ENCODE data around the gene TAPBP. TPM values are rescaled to one million over a fixed set of nuclear protein-coding genes. Genes with fewer than 3 reads are reported as not detected.
A peak's percentile ranks its signal among the peaks of the same experiment; 100 is the strongest.

TAPBP gene
- total and polyA plus RNA-seq, 10 donors = 42.6 to 292 (median 262) TPM

DNA sequence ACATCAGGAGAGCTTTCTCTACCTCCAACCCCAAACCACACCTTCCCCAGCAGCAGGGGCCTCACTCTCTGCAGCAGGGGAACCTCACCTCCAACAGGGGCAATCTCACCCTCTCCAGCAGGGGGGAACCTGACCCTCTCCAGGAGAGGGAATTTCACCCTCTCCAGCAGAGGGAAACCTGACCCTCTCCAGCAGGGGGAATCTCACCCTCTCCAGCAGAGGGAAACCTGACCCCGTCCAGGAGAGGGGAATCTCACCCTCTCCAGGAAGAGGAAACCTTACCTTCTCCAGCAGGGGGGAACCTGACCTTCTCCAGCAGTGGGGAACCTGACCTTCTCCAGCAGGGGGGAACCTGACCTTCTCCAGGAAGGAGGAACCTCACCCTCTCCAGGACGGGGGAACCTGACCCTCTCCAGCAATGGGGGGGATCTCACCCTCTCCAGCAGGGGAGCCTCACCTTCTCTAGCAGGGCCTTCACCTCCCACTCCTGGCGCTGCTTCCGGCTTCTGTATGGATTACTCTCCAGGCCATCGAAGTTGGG, 33.8 kb downstream of the TAPBP start:
- TF ChIP-seq, protein P1, sequence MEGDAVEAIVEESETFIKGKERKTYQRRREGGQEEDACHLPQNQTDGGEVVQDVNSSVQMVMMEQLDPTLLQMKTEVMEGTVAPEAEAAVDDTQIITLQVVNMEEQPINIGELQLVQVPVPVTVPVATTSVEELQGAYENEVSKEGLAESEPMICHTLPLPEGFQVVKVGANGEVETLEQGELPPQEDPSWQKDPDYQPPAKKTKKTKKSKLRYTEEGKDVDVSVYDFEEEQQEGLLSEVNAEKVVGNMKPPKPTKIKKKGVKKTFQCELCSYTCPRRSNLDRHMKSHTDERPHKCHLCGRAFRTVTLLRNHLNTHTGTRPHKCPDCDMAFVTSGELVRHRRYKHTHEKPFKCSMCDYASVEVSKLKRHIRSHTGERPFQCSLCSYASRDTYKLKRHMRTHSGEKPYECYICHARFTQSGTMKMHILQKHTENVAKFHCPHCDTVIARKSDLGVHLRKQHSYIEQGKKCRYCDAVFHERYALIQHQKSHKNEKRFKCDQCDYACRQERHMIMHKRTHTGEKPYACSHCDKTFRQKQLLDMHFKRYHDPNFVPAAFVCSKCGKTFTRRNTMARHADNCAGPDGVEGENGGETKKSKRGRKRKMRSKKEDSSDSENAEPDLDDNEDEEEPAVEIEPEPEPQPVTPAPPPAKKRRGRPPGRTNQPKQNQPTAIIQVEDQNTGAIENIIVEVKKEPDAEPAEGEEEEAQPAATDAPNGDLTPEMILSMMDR (IDR thresholded peaks at IDR 0.05 in 8 of 11, conservative IDR thresholded peaks at IDR 0.05 in 3 of 11) = peak in 8 of 11 experiments; percentile 8 to 46 (median 29)
- no peak for TF ChIP-seq POLR2AphosphoS5 (IDR thresholded peaks at IDR 0.05)
- H3K4me1 ChIP-seq = peaks cover 37 to 70% (median 54%) of the 10 kb centered on the region in 6 donors
- DNase-seq = no peak
- H3K27ac ChIP-seq = peak overlapping the region in 5 of 8 donors; percentile 97 to 99 (median 98)
- H3K9me3 ChIP-seq = no peaks in the 10 kb centered on the region
- no peak overlapping the region for H3K4me3 ChIP-seq
- intact Hi-C loops (cut with DNase I; ENCODE audit: low total_unique reads) = no loop called here
- no peaks in the 10 kb centered on the region for H3K27me3 ChIP-seq (replicated peaks in 1 of 7)
- peaks cover 0 to 86% (median 60%) of the 10 kb centered on the region in 6 donors for H3K36me3 ChIP-seq
- 40 to 65% (median 60%) methylated on average over 4 to 5 of the region's 5 CpGs for WGBS, 5 donors

DNA sequence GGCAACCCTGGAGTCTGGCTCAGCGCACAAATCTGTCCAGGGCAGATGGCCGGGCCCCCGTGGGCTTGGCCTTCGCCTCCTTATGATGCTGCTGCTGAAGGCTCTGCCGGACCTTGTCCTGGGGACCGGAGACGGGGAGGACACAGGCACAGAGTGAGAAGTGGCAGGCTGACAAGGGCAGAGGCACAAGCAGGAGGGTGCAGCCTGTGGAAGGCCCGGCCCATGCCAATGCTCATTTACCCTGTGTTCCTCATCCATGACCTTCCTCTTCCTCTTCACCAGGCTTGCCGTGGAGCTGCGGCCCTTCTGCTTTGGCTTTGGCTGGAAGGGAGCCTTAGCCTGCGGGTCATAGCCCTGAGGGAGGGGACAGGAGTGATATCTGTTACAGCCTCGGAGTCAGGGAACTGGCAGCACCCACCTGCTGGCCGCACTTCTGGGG, 34.6 kb downstream of the TAPBP start:
- TF ChIP-seq POLR2AphosphoS5 (IDR thresholded peaks at IDR 0.05) (peak; percentile 55 to 70 (median 61)), POLR2A (IDR thresholded peaks at IDR 0.05) (no peak)
- DNase-seq = peak; percentile 80
- peak overlapping the region in 3 of 8 donors; percentile 6 to 80 (median 8) for H3K4me3 ChIP-seq
- no peaks in the 10 kb centered on the region for H3K27me3 ChIP-seq (replicated peaks in 1 of 7)
- H3K4me1 ChIP-seq = peaks cover 45 to 73% (median 62%) of the 10 kb centered on the region in 6 donors
- intact Hi-C loops (cut with DNase I; ENCODE audit: low total_unique reads) = no loop called here
- peak overlapping the region in 6 of 8 donors; percentile 95 to 99 (median 98) for H3K27ac ChIP-seq
- 64 to 84% (median 72%) methylated on average over 11 to 13 of the region's 13 CpGs for WGBS, 5 donors
- H3K36me3 ChIP-seq = peaks cover 0 to 86% (median 64%) of the 10 kb centered on the region in 6 donors
- H3K9me3 ChIP-seq = no peaks in the 10 kb centered on the region

DNA sequence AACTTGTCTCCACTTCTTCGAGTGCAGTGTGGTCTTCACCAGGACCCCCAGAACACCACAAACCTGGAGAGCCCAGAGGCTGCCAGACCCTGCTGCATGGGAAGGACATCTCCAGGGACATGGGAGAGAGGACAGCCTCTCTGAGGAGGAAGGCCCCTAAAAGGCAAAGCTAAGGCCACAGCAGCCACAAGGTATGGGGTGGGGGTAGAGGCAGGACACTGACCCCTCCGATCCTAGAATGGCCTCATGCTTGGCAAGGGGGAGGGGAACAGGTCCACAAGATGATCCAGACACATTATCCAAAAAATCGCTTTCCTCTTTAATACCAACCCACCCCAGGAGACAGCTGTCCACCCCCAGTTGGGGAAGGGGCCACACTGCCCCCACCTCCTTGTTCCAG, 35.1 kb downstream of the TAPBP start:
- peak; percentile 68 for DNase-seq
- no peak for TF ChIP-seq POLR2A (IDR thresholded peaks at IDR 0.05)
- TF ChIP-seq POLR2AphosphoS5 (IDR thresholded peaks at IDR 0.05) = no peak
- TF ChIP-seq, protein P1 (IDR thresholded peaks at IDR 0.05 in 8 of 11, conservative IDR thresholded peaks at IDR 0.05 in 3 of 11) = no peak
- peak overlapping the region in 7 of 8 donors; percentile 94 to 99 (median 97) for H3K27ac ChIP-seq
- peaks cover 50 to 78% (median 66%) of the 10 kb centered on the region in 6 donors for H3K4me1 ChIP-seq
- no peaks in the 10 kb centered on the region for H3K27me3 ChIP-seq (replicated peaks in 1 of 7)
- intact Hi-C loops (cut with DNase I; ENCODE audit: low total_unique reads) = no loop called here
- WGBS, 5 donors = 75 to 98% (median 89%) methylated on average over 3 of the region's 3 CpGs
- H3K36me3 ChIP-seq = peaks cover 0 to 86% (median 64%) of the 10 kb centered on the region in 6 donors
- no peaks in the 10 kb centered on the region for H3K9me3 ChIP-seq
- H3K4me3 ChIP-seq = peak overlapping the region in 3 of 8 donors; percentile 80 to 86 (median 80)

DNA sequence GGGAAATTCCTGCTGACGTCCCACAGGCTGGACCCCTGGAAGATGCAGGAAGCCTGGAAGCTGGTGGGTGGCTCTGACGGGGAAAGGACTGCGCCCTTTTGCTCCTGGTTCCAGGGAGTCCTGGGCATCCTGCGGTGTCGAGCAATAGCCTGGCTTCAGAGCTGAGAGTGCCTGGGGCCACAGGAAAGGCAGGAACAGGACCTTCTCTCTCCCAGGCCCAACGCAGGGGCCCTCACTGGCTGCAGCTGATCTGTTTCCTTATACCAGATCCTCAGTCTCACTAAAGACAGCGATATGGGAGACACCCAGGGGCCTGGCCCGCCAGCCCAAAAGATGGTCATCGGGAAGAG, 35.5 kb downstream of the TAPBP start:
- intact Hi-C loops (cut with DNase I; ENCODE audit: low total_unique reads) = no loop called here
- Histone ChIP-seq H3K9me3 (no peaks in the 10 kb centered on the region), H3K27me3 (replicated peaks in 1 of 7) (no peaks in the 10 kb centered on the region), H3K36me3 (peaks cover 0 to 86% (median 62%) of the 10 kb centered on the region in 6 donors), H3K4me3 (peak overlapping the region in 5 of 8 donors; percentile 74 to 86 (median 80)), H3K4me1 (peaks cover 54 to 83% (median 71%) of the 10 kb centered on the region in 6 donors), H3K27ac (peak overlapping the region; percentile 94 to 99 (median 97))
- no peak for DNase-seq
- WGBS, 5 donors = 75 to 85% (median 80%) methylated on average over 8 to 9 of the region's 9 CpGs
- TF ChIP-seq, protein P1 (IDR thresholded peaks at IDR 0.05 in 8 of 11, conservative IDR thresholded peaks at IDR 0.05 in 3 of 11) = no peak
- TF ChIP-seq POLR2A (IDR thresholded peaks at IDR 0.05) (no peak), POLR2AphosphoS5 (IDR thresholded peaks at IDR 0.05) (no peak)

Measured in spleen (tissue), 11 donors.